DND-41 (cell line): ENCODE results near the gene FOS.

ENCODE experiments used
- ATAC-seq: fragments of 200-7000 bp; cut with Tn5 transposase; 3 replicates; pipeline ENCODE4 v1.9.1; 2021; ENCODE audit warnings: low read depth; ENCODE audit not compliant: insufficient read depth
- DNase-seq: peaks from one replicate; pipeline ENCODE4 v3.0.0-alpha.2; 2020
- H2AFZ ChIP-seq: 2 replicates; pipeline ENCODE4 v1.6.0; 2012; ENCODE audit warnings: low read depth, low read length
- H3K27ac ChIP-seq: 2 replicates; pipeline ENCODE4 v1.5.1; 2012; ENCODE audit warnings: low read length, inconsistent platforms
- H3K27me3 ChIP-seq: fragments of 200-600 bp; sonication (generic); 2 replicates; pipeline ENCODE4 v1.6.0; 2012; ENCODE audit warnings: low read length, mild to moderate bottlenecking, inconsistent platforms; ENCODE audit not compliant: insufficient read depth, poor library complexity
- H3K36me3 ChIP-seq: 2 replicates; pipeline ENCODE4 v1.5.1; 2012; ENCODE audit warnings: low read length, inconsistent platforms; ENCODE audit not compliant: insufficient read depth
- H3K4me1 ChIP-seq: 2 replicates; pipeline ENCODE4 v1.5.1; 2012; ENCODE audit warnings: mild to moderate bottlenecking, low read length; ENCODE audit not compliant: insufficient read depth
- H3K4me2 ChIP-seq: 2 replicates; pipeline ENCODE4 v1.6.0; 2012; ENCODE audit warnings: mild to moderate bottlenecking, moderate library complexity, low read length, inconsistent platforms; ENCODE audit not compliant: insufficient read depth
- H3K4me3 ChIP-seq, 2 experiments: fragments of 200-600 bp in 1 of 2; shearing (Covaris generic) in 1 of 2; 2 replicates each; pipeline ENCODE4 v1.5.1; 2012 to 2016; ENCODE audit warnings: inconsistent platforms in 2 of 2, low read length in 2 of 2, mild to moderate bottlenecking in 2 of 2, low read depth in 1 of 2, moderate library complexity in 1 of 2
- H3K79me2 ChIP-seq: 2 replicates; pipeline ENCODE4 v1.6.0; 2012; ENCODE audit warnings: low read length, inconsistent platforms; ENCODE audit not compliant: insufficient read depth
- H3K9ac ChIP-seq: 2 replicates; pipeline ENCODE4 v1.6.0; 2012; ENCODE audit warnings: low read depth, mild to moderate bottlenecking, inconsistent platforms, low read length, moderate library complexity
- H3K9me3 ChIP-seq: 2 replicates; pipeline ENCODE4 v1.5.1; 2012; ENCODE audit warnings: low read length, moderate library complexity, mild to moderate bottlenecking, inconsistent platforms; ENCODE audit not compliant: insufficient read depth, severe bottlenecking
- H4K20me1 ChIP-seq: 2 replicates; pipeline ENCODE4 v1.6.0; 2012; ENCODE audit warnings: low read length; ENCODE audit not compliant: insufficient read depth
- CTCF ChIP-seq: IDR thresholded peaks from 2 replicates; pipeline ENCODE4 v1.5.1; 2012; ENCODE audit warnings: borderline replicate concordance, low read length, moderate library complexity, mild to moderate bottlenecking; ENCODE audit not compliant: poor library complexity, severe bottlenecking; ENCODE audit errors: extremely low read depth
- EZH2 ChIP-seq: IDR thresholded peaks from 3 replicates; pipeline ENCODE4 v1.6.1; 2012; ENCODE audit warnings: borderline replicate concordance, low read depth, mild to moderate bottlenecking, moderate library complexity, low read length, inconsistent platforms; ENCODE audit not compliant: severe bottlenecking

Gene FOS

GRCh38 chr14:75298187-75298965, 19.7 kb downstream of the FOS start:
- no peak overlapping the region for H3K4me2 ChIP-seq
- H3K36me3 ChIP-seq: no peaks in the 10 kb centered on the region
- no peak overlapping the region for H3K27ac ChIP-seq
- no peaks in the 10 kb centered on the region for H4K20me1 ChIP-seq
- peaks cover 32% of the 10 kb centered on the region for H3K4me1 ChIP-seq
- H3K9ac ChIP-seq: no peak overlapping the region
- TF ChIP-seq EZH2 (no peak), CTCF (no peak)
- H3K79me2 ChIP-seq: no peaks in the 10 kb centered on the region
- peaks cover 7% of the 10 kb centered on the region for H3K27me3 ChIP-seq
- H3K4me3 ChIP-seq: no peak overlapping the region
- H3K9me3 ChIP-seq: no peaks in the 10 kb centered on the region
- no peak for DNase-seq
- H2AFZ ChIP-seq: no peak overlapping the region
- no peak for ATAC-seq

GRCh38 chr14:75299059-75299458, 20.4 kb downstream of the FOS start:
- no peak for TF ChIP-seq EZH2
- no peak for TF ChIP-seq CTCF
- DNase-seq (no peak), ATAC-seq (no peak)
- Histone ChIP-seq H3K9me3 (no peaks in the 10 kb centered on the region), H4K20me1 (no peaks in the 10 kb centered on the region), H3K27ac (no peak overlapping the region), H3K27me3 (peaks cover 7% of the 10 kb centered on the region), H3K4me3 (no peak overlapping the region), H3K79me2 (no peaks in the 10 kb centered on the region), H3K9ac (no peak overlapping the region), H3K36me3 (no peaks in the 10 kb centered on the region), H3K4me1 (peaks cover 26% of the 10 kb centered on the region), H2AFZ (no peak overlapping the region), H3K4me2 (no peak overlapping the region)

- Histone ChIP-seq H3K27me3 (peaks cover 7% of the 10 kb centered on the region), H4K20me1 (no peaks in the 10 kb centered on the region), H3K9me3 (no peaks in the 10 kb centered on the region), H3K27ac (no peak overlapping the region), H3K79me2 (no peaks in the 10 kb centered on the region), H3K4me3 (no peak overlapping the region), H2AFZ (no peak overlapping the region), H3K4me1 (peaks cover 24% of the 10 kb centered on the region), H3K36me3 (no peaks in the 10 kb centered on the region), H3K4me2 (no peak overlapping the region), H3K9ac (no peak overlapping the region)
- no peak for DNase-seq
- ATAC-seq: no peak
- TF ChIP-seq EZH2 (no peak), CTCF (no peak)
Measured at GRCh38 chr14:75299576-75299975, 20.9 kb downstream of the FOS start.
